HCT116 (cell line): ENCODE results near the gene PURA.

ENCODE experiments used
- CTCF ChIP-seq, 3 experiments: fragments of 200-600 bp in 1 of 3; sonication (generic) in 1 of 3; IDR thresholded peaks in 2 of 3; conservative IDR thresholded peaks in 1 of 3; 2 replicates each; pipeline ENCODE4 v1.5.1; 2012 to 2017; ENCODE audit warnings: low read depth in 2 of 3, low read length in 2 of 3, antibody characterized with exemption in 1 of 3, borderline replicate concordance in 1 of 3, control low read depth in 1 of 3, mild to moderate bottlenecking in 1 of 3, mixed read lengths in 1 of 3, mixed run types in 1 of 3, moderate library complexity in 1 of 3; ENCODE audit not compliant: insufficient read depth in 1 of 3
- POLR2A ChIP-seq: IDR thresholded peaks from 2 replicates; pipeline ENCODE4 v1.7.0; 2011; ENCODE audit warnings: borderline replicate concordance; ENCODE audit not compliant: insufficient read depth, insufficient read length; ENCODE audit errors: extremely low read depth
- RAD21 ChIP-seq: IDR thresholded peaks from 2 replicates; pipeline ENCODE4 v1.6.1; 2012; ENCODE audit warnings: low read depth, mild to moderate bottlenecking
- REST ChIP-seq: IDR thresholded peaks from 2 replicates; pipeline ENCODE4 v1.6.1; 2012; ENCODE audit warnings: low read depth
- SIN3A ChIP-seq: IDR thresholded peaks from 2 replicates; pipeline ENCODE4 v1.6.1; 2012; ENCODE audit warnings: low read depth
- ZNF274 ChIP-seq: fragments of 200-500 bp; sonication (Bioruptor generic); IDR thresholded peaks from 2 replicates; pipeline ENCODE4 v1.6.1; 2014; ENCODE audit warnings: mild to moderate bottlenecking, low read depth, low read length, inconsistent platforms

- no peak for TF ChIP-seq CTCF (IDR thresholded peaks at IDR 0.05 in 2 of 3, conservative IDR thresholded peaks at IDR 0.05 in 1 of 3; ENCODE audit: borderline replicate concordance in 1 of 3, insufficient read depth in 1 of 3, low read depth in 2 of 3, low read length in 2 of 3)
- TF ChIP-seq POLR2A, result no peak
- TF ChIP-seq ZNF274, result no peak
- TF ChIP-seq REST, result no peak
- no peak for TF ChIP-seq RAD21
- TF ChIP-seq SIN3A, result no peak
Measured at GRCh38 chr5:140153905-140154304, 40.0 kb downstream of the PURA start.
